Naive B cell (primary cell): ENCODE data around the gene HBEGF. TPM values are rescaled to one million over a fixed set of nuclear protein-coding genes. Genes with fewer than 3 reads are reported as not detected.

Source experiments
- ATAC-seq, 2 donors: fragments of 150-1000 bp; cut with Tn5 transposase; 2 replicates each; pipeline ENCODE4 v1.10.0; 2021; ENCODE audit warnings: low read depth in 2 of 2, mild to moderate bottlenecking in 2 of 2, moderate library complexity in 2 of 2
- DNase-seq: peaks from one replicate; pipeline ENCODE4 v3.0.0; 2022
- H3K27ac Mint-ChIP-seq, 6 donors: one replicate each; pipeline ENCODE4 v1.8.0; 2020 to 2022; ENCODE audit warnings: mild to moderate bottlenecking in 6 of 6, mixed read lengths in 6 of 6, moderate library complexity in 5 of 6, inconsistent platforms in 2 of 6
- H3K27me3 Mint-ChIP-seq, 3 donors: one replicate each; pipeline ENCODE4 v1.8.0; 2021 to 2022; ENCODE audit warnings: mixed read lengths in 3 of 3, mild to moderate bottlenecking in 1 of 3
- H3K36me3 Mint-ChIP-seq, 2 donors: one replicate each; pipeline ENCODE4 v1.8.0; 2020 to 2022; ENCODE audit warnings: mixed read lengths in 2 of 2, inconsistent platforms in 1 of 2, mild to moderate bottlenecking in 1 of 2
- H3K4me1 Mint-ChIP-seq, 3 donors: one replicate each; pipeline ENCODE4 v1.8.0; 2020 to 2022; ENCODE audit warnings: mixed read lengths in 3 of 3, inconsistent platforms in 1 of 3, mild to moderate bottlenecking in 1 of 3, moderate library complexity in 1 of 3
- H3K4me3 Mint-ChIP-seq, 8 donors: one replicate each; pipeline ENCODE4 v1.8.0; 2020 to 2022; ENCODE audit warnings: mild to moderate bottlenecking in 8 of 8, mixed read lengths in 8 of 8, moderate library complexity in 8 of 8, inconsistent platforms in 2 of 8
- H3K9me3 Mint-ChIP-seq, 7 donors: one replicate each; pipeline ENCODE4 v1.8.0; 2020 to 2022; ENCODE audit warnings: mixed read lengths in 7 of 7, mild to moderate bottlenecking in 5 of 7, inconsistent platforms in 2 of 7, moderate library complexity in 1 of 7
- polyA plus RNA-seq, 6 donors: library from polyadenylated mRNA; unstranded; fragments of 300-500 nt; fragmentation: Illumina TruSeq; gene quantifications; one replicate each; pipeline ENCODE4 v1.2.3, GENCODE V29; 2021; ENCODE audit warnings: low read depth in 6 of 6

HBEGF gene
- polyA plus RNA-seq, 6 donors from 2014 or later: 0.19 TPM; not detected in 5

DNA sequence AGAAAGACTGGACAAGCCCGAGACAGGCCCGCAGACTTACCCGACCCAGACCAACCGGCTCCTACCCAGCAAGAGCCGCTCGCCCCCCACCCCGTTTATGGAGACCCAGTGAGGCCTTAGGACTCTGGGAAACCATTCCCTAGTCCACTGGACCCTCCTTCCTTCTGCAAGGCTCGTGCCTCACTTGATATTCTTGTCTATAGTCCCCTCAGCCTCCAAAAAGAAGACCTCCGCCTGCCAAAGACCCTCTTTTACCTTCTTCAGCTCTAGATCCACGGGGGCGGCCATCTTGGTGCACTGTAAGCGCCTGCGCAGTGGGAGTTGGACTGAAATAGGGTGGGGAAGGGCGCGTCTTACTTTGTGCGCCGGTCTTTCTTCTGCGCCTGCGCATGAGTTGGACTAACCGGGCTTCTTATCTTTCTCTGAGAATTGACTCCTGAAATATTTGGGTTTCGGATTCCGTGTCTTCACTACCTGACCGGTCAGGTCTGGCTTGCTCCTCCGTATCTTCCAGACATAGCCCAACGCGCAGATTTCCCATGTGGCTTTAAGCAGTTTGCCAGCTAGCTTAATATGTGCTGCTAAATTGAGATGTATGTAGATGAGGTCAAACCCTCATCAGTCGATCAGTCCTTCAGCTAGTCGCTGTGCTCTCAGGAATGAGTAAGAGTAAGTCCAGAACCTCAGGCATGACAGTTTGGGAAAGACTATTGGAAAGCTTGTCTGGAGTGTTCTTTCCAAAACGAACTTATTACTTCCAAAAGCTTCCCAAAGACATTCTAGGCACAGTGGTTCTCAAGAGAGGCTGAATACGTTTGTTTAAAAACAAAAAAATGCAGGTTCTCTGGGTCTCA lies 43.4 kb downstream of the HBEGF start, which contains the start of gene PFDN1:
Gene PFDN1 (minus strand): TSS at position 316 of the 854 bp plus-strand sequence. CDS start 28 bp downstream, at position 288.
- peak within 1 kb of the TSS; percentile 94 to 100 (median 98) for H3K4me3 Mint-ChIP-seq
- peak within 1 kb of the TSS; percentile 96 to 99 (median 98) for H3K27ac Mint-ChIP-seq
- H3K9me3 Mint-ChIP-seq: peaks cover 0 to 2% (median 0%) of the 10 kb centered on the region in 7 donors
- H3K4me1 Mint-ChIP-seq: peaks cover 15 to 22% (median 17%) of the 10 kb centered on the region in 3 donors
- peak; percentile 90 for DNase-seq
- peaks cover 3 to 8% (median 7%) of the 10 kb centered on the region in 3 donors for H3K27me3 Mint-ChIP-seq
- peaks cover 0 to 5% of the 10 kb centered on the region in 2 donors for H3K36me3 Mint-ChIP-seq
- peak; percentile 99 for ATAC-seq

DNA sequence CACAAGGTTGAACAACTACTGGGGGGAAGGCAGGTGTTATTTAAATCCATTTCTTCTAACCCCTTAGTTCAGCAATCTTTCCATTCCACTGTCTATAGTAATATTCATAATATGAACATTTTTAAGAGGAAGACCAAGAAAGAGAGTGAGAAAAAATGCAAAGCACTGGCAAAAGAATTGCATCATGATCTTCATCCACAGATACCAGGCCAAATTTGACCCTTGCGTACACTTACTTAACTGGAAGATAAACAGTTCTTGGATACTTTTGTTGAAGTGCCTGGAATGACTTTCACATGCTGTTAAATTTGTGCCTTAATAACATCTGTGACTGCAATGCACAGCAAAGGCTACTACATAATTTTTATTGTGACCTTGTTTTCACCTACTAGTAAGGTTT lies 45.3 kb downstream of the HBEGF start:
- peaks cover 2 to 3% (median 3%) of the 10 kb centered on the region in 3 donors for H3K27me3 Mint-ChIP-seq
- DNase-seq (no peak), ATAC-seq (no peak)
- no peak overlapping the region for H3K27ac Mint-ChIP-seq
- H3K4me1 Mint-ChIP-seq: peaks cover 19 to 29% (median 29%) of the 10 kb centered on the region in 3 donors
- H3K4me3 Mint-ChIP-seq: peak overlapping the region in 5 of 8 donors; percentile 29 to 95 (median 73)
- H3K36me3 Mint-ChIP-seq: peaks cover 0 to 5% of the 10 kb centered on the region in 2 donors
- H3K9me3 Mint-ChIP-seq: no peaks in the 10 kb centered on the region

DNA sequence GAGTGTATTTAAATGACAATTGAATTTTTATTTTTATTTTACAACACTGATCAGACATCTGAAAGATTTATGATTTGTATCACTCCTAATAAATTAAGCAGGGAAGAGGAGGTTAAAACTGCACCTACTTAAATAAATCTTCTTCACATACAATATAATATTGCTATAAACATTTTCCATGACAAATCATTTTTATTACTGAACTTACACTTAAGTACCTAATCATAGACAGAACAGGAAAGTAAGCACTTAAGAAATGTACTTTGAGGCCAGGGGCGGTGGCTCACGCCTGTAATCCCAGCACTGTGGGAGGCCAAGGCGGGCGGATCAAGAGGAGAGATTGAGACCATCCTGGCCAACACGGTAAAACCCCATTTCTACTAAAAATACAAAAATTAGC lies 47.3 kb downstream of the HBEGF start:
- no peaks in the 10 kb centered on the region for H3K9me3 Mint-ChIP-seq
- H3K4me1 Mint-ChIP-seq: peaks cover 29 to 45% (median 43%) of the 10 kb centered on the region in 3 donors
- H3K36me3 Mint-ChIP-seq: peaks cover 0 to 5% of the 10 kb centered on the region in 2 donors
- H3K4me3 Mint-ChIP-seq: no peak overlapping the region
- ATAC-seq (no peak), DNase-seq (no peak)
- peak overlapping the region in 1 of 6 donors; percentile 74 for H3K27ac Mint-ChIP-seq
- no peaks in the 10 kb centered on the region for H3K27me3 Mint-ChIP-seq

DNA sequence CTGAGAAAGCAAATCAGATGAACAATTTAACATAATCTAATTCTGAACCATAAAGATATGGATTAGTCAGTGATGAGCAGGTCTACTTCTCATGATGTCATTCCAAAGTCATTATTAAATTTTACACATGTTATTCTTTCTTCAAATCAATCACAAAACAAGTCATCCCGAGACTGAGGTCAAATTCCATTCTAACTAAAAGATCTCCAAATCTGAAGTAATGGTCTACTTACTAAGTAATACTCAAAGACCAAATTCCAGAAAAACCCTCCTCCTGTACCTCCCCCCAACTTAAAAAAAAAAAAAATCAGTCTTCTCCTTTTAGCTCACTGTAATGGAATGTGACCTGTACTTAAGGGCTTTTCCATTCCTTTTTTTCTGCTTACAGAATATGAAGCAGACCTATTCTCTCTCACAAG lies 48.2 kb downstream of the HBEGF start:
- H3K27me3 Mint-ChIP-seq: no peaks in the 10 kb centered on the region
- peak overlapping the region in 1 of 6 donors; percentile 14 for H3K27ac Mint-ChIP-seq
- H3K4me1 Mint-ChIP-seq: peaks cover 26 to 48% (median 48%) of the 10 kb centered on the region in 3 donors
- DNase-seq (no peak), ATAC-seq (no peak)
- H3K36me3 Mint-ChIP-seq: peaks cover 0 to 5% of the 10 kb centered on the region in 2 donors
- no peaks in the 10 kb centered on the region for H3K9me3 Mint-ChIP-seq
- H3K4me3 Mint-ChIP-seq: no peak overlapping the region

DNA sequence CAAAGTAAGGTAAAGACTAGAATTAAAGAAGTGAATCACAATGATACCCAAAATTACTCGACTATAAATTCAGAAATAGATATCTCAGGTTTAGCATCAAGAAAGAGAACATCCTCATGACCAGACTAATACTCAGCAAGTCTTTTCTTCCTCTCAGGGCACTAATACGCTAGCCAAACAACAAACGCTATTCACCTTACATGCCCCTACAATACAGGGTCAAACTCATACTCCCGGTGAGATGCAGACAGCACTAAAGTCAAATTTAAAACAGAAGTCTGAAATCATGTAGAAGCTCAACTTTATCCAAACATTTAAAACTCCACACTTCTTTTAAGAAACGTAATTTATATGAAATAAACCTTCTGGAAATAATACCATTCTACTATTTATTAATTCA lies 49.1 kb downstream of the HBEGF start:
- no peaks in the 10 kb centered on the region for H3K9me3 Mint-ChIP-seq
- ATAC-seq (no peak), DNase-seq (no peak)
- peaks cover 0 to 5% of the 10 kb centered on the region in 2 donors for H3K36me3 Mint-ChIP-seq
- peak overlapping the region in 1 of 6 donors; percentile 58 for H3K27ac Mint-ChIP-seq
- H3K4me3 Mint-ChIP-seq: no peak overlapping the region
- no peaks in the 10 kb centered on the region for H3K27me3 Mint-ChIP-seq
- peaks cover 21 to 43% (median 40%) of the 10 kb centered on the region in 3 donors for H3K4me1 Mint-ChIP-seq

DNA sequence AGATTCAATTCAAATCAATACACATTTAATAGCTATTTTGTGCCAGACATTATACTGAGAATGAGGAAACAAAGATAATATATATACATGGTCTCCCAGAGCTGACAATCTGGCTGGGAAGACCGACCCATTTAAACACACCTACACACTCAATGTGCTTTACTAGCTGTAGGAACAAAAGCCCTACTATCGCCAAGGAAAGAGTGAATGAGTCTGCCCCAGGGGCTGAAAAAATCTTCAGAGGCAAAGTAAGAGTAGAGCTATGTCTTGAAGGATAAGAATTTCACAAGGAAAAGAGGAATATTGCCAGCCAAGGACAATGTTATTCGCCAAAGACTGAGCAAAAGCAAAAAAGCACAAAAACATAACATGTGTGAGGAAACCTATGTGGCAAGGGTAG lies 50.1 kb downstream of the HBEGF start:
- DNase-seq (no peak), ATAC-seq (no peak)
- H3K27ac Mint-ChIP-seq: peak overlapping the region in 1 of 6 donors; percentile 83
- no peaks in the 10 kb centered on the region for H3K9me3 Mint-ChIP-seq
- H3K4me3 Mint-ChIP-seq: no peak overlapping the region
- H3K4me1 Mint-ChIP-seq: peaks cover 17 to 39% (median 37%) of the 10 kb centered on the region in 3 donors
- H3K27me3 Mint-ChIP-seq: no peaks in the 10 kb centered on the region
- H3K36me3 Mint-ChIP-seq: peaks cover 0 to 5% of the 10 kb centered on the region in 2 donors

DNA sequence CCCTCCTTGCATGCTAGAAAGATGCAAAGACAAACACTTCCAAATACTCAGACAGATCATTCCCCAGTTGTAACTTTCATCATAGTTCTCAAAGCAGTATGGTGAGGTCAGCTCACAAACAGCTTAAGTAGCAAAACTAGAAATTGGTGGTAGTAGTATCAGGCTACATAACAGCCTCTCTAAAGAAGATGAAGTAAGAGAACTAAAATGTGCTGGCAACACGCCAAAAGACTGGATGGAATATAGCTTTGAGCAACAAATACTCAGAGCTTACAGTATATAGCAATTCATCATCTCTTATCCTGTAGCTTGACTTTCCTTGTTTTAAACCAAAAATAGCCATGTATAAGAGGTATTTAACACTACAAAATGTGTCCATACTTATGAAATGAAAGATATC lies 51.0 kb downstream of the HBEGF start:
- ATAC-seq (no peak), DNase-seq (no peak)
- H3K36me3 Mint-ChIP-seq: peaks cover 0 to 4% of the 10 kb centered on the region in 2 donors
- H3K4me3 Mint-ChIP-seq: no peak overlapping the region
- no peak overlapping the region for H3K27ac Mint-ChIP-seq
- no peaks in the 10 kb centered on the region for H3K9me3 Mint-ChIP-seq
- H3K27me3 Mint-ChIP-seq: no peaks in the 10 kb centered on the region
- H3K4me1 Mint-ChIP-seq: peaks cover 17 to 46% (median 37%) of the 10 kb centered on the region in 3 donors

DNA sequence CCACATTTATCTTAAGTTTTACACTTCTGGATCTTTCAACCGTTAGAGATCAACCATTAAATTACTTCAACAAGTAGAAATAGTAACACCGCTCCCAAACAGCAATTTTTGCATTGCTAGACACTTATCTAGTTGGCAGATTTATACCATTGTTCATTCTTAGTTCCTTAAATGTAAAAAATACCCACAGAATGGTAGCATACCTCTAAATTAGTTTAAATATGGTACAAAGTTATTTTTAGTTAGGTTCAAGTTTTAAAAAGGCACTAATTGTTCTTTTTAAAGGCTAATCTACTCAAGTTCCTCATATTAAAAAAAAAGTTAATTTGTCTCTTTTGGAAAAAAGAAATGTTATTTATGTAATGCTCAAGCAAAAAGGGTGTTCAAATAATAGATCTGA lies 51.6 kb downstream of the HBEGF start:
- Mint-ChIP-seq H3K36me3 (no peaks in the 10 kb centered on the region), H3K9me3 (no peaks in the 10 kb centered on the region), H3K4me1 (peaks cover 16 to 50% (median 37%) of the 10 kb centered on the region in 3 donors), H3K27me3 (no peaks in the 10 kb centered on the region), H3K4me3 (peak overlapping the region in 1 of 8 donors; percentile 21), H3K27ac (no peak overlapping the region)
- ATAC-seq: no peak
- DNase-seq: no peak

DNA sequence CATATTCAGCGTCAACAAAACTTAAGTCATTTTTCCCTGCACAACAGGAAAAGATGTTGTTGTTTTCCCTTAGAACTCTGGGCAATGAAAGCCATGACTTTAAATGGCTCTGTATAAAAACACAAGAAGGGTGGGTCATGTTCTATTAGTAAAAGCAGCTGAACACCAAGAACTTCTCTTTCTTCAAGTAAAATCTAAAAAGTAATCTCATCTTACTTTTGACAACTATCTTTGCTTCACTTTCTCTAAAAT lies 52.6 kb downstream of the HBEGF start:
- no peak overlapping the region for H3K27ac Mint-ChIP-seq
- H3K4me3 Mint-ChIP-seq: no peak overlapping the region
- no peaks in the 10 kb centered on the region for H3K9me3 Mint-ChIP-seq
- DNase-seq: no peak
- H3K27me3 Mint-ChIP-seq: no peaks in the 10 kb centered on the region
- peaks cover 20 to 56% (median 37%) of the 10 kb centered on the region in 3 donors for H3K4me1 Mint-ChIP-seq
- ATAC-seq: no peak
- no peaks in the 10 kb centered on the region for H3K36me3 Mint-ChIP-seq

DNA sequence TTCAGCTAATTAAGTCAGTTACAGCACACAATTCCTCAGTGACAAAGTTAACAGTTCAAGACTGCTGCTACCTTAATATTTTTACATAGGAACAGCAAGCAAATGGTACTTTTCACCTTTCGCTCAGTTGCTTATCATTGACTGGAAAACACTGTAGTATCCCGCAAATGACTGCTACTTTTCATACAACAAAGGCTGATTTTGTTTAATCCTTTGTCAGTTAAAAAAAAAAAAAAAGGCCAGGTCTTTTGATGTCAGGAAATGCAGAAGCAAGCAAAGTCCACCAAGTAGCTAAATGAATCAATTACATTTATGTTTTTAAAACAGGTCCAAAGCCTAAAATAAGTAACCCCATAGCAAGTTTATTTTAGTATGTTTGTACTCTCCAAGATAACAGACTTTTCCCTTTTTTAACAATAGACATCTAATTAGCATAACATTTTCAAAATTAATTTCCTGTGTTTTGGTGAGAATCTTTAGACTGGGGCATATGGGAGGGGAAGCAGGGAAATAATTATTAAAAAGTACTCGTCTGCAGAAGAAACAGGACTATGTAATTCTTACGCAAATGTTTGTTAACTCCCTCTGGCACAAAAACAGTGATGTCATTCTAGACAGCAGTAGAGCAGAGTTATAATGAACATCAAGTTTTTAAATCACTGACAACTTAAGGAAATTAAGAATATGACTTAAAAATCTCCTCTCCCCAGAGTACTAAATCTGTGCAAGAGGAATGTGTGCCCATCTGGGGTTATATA lies 53.1 kb downstream of the HBEGF start:
- Mint-ChIP-seq H3K27me3 (no peaks in the 10 kb centered on the region), H3K9me3 (no peaks in the 10 kb centered on the region), H3K4me3 (peak overlapping the region in 1 of 8 donors; percentile 10), H3K4me1 (peaks cover 20 to 54% (median 37%) of the 10 kb centered on the region in 3 donors), H3K36me3 (no peaks in the 10 kb centered on the region), H3K27ac (peak overlapping the region in 1 of 6 donors; percentile 16)
- no peak for DNase-seq
- no peak for ATAC-seq

DNA sequence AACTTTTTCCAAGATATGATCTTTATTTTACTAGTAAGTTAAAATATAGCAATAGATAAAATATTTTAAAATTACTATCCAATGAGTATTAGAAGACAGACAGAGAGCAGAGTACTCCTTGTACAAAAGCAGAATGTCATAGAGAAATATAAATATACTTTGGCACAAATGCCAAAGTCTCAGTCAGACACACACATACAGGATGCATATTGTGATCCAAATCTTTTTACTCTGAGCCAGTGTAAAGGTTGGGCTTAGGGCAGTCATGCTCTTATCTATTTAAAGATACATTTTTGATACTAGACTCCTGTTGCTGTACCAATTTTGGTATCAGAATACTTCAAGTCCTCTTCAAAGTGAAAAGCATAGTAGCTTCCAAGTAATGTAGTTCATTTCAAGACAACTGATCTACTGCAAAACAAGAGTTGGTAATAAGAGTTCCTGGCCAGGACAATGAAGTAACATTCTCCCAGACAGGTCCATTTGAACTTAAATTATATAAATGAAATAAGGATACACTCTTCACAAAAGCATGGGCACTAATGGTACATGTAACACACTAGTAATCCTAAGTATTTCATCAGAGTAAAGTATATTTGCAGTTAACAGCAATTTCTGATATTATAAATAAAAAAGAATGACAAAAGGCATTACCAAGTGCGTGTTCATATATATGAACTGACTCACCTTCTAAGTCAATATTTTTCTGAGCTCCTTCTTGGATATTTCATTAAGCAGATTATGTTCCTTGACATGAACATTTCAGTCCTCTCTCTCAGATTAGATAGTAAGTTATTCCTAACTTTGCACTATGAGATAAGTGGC lies 54.0 kb downstream of the HBEGF start:
- Mint-ChIP-seq H3K27me3 (no peaks in the 10 kb centered on the region), H3K27ac (no peak overlapping the region), H3K36me3 (no peaks in the 10 kb centered on the region), H3K4me3 (no peak overlapping the region), H3K9me3 (no peaks in the 10 kb centered on the region), H3K4me1 (peaks cover 20 to 53% (median 34%) of the 10 kb centered on the region in 3 donors)
- DNase-seq: no peak
- no peak for ATAC-seq

DNA sequence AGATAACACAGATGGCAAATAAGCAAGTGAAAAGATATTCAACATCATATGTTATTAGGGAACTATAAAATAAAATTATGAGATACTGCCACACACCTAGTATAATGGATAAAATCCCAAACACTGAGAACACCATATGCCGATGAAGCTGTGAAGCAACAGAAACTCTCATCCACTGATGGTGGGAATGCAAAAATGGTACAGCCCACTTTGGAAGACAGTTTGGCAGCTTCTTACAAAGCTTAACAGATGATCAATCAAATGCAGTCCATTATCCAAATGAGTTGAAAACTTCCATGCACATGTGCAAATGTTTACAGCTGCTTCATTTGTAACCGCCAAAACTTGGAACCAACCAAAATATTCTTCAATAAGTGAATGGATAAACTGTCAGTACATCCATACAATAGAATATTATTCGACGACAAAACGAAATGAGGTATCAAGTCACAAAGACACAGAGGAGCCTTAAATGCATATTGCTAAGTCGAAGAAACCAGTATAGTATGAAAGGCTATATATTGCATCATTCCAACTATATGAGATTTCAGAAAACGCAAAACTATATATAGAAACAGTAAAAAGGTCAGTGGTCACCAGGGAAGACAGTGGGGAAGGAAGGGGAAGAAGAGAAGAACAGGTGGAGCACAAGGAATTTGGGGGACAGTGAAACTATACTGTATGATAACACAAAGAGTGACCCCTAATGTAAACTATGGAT lies 58.4 kb downstream of the HBEGF start:
- no peaks in the 10 kb centered on the region for H3K36me3 Mint-ChIP-seq
- peaks cover 12 to 50% (median 24%) of the 10 kb centered on the region in 3 donors for H3K4me1 Mint-ChIP-seq
- ATAC-seq: no peak

More for the DNA sequence above, 58.4 kb downstream of the HBEGF start:
- no peaks in the 10 kb centered on the region for H3K27me3 Mint-ChIP-seq
- H3K27ac Mint-ChIP-seq: peak overlapping the region in 1 of 6 donors; percentile 49
- no peak for DNase-seq
- H3K4me3 Mint-ChIP-seq: no peak overlapping the region
- H3K9me3 Mint-ChIP-seq: no peaks in the 10 kb centered on the region
